Body of pancreas (tissue), 4 donors: ENCODE results near the gene DEDD2.

Experiments used
- CTCF ChIP-seq, 7 experiments: fragments of 450-650 bp in 4 of 7; fragments of 200-600 bp in 3 of 7; sonication (generic) in 3 of 7; IDR thresholded peaks; one replicate each; pipeline ENCODE4 v1.5.1; 2016 to 2019; ENCODE audit warnings: antibody characterized with exemption in 7 of 7
- POLR2A ChIP-seq, 3 donors: fragments of 450-650 bp; IDR thresholded peaks; one replicate each; pipeline ENCODE4 v1.6.1; 2016; ENCODE audit warnings: antibody characterized with exemption in 3 of 3, mild to moderate bottlenecking in 2 of 3

DNA sequence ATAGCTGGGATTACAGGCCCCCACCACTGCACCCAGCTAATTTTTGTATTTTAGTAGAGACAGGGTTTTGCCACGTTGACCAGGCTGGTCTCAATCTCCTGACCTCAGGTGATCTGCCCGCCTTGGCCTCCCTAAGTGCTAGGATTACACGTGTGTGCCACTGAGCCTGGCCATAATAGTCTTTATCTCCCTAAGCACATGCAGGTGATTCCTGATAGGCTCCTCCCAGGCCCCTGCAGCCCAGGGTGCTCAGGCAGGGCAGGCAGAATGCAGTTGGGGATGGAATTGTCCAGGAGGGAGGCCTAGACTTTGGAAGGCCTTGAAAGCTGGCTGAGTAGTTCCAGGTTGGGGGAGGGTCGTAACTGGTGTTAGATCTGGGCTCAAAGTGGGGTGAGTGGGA, 11.2 kb upstream of the DEDD2 start:
- TF ChIP-seq CTCF (IDR thresholded peaks at IDR 0.05) (no peak), POLR2A (IDR thresholded peaks at IDR 0.05) (no peak)
